Measurements from ENCODE around the gene LLGL2.

DNA sequence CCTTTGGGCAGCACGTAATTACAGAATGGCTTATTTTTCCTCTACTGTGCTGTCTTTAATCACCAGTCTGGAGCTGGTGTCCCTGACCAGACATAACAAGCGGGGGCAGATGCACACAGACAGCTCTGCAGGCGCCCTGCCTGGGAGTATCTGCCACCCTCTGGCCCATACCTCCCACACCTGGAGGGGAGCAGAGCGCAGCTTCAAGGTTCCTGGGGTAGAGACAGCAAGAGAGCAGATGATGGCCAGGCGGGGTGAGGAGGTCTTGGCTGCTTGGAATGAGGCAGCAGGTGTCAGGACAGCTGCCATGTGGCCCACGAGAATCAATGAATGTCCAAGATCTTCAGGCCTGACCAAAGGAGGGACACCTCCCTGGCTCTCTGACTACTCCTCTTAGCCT, 45.2 kb upstream of the LLGL2 start:
- no peak for TF ChIP-seq SIN3A (IDR thresholded peaks at IDR 0.05; ENCODE audit: borderline replicate concordance, insufficient read depth, low read length)
- no peak for TF ChIP-seq TAF1 (IDR thresholded peaks at IDR 0.05; ENCODE audit: borderline replicate concordance, insufficient read depth, low read length)
- no peak for TF ChIP-seq FOXP2 (optimal IDR thresholded peaks at IDR 0.05; ENCODE audit: borderline replicate concordance, extremely low read depth, extremely low read length, insufficient read depth)

Data from PFSK-1 (cell line).